ENCODE measurements around the gene PEAK1.

- TF ChIP-seq CTCF (IDR thresholded peaks at IDR 0.05) (no peak), EP300 (IDR thresholded peaks at IDR 0.05) (no peak), POLR2A (IDR thresholded peaks at IDR 0.05; ENCODE audit: low read depth) (no peak), POLR2AphosphoS5 (IDR thresholded peaks at IDR 0.05) (no peak)
Observed at GRCh38 chr15:77093436-77093835, 326.5 kb downstream of the PEAK1 start.
